MM.1S (cell line): ENCODE data around the gene SLC2A10.
A peak's percentile ranks its signal among the peaks of the same experiment; 100 is the strongest.

Experiments used
- DNase-seq: peaks from one replicate; pipeline ENCODE4 v3.0.0-alpha.2; 2015
- H2AFZ ChIP-seq: fragments of 300-600 bp; sonication (generic); 2 replicates; pipeline ENCODE4 v1.6.0; 2016; ENCODE audit warnings: antibody characterized with exemption, low read length
- H3F3A ChIP-seq: fragments of 300-600 bp; sonication (generic); 2 replicates; pipeline ENCODE4 v1.6.1; 2016; ENCODE audit warnings: mild to moderate bottlenecking, antibody characterized with exemption, low read length, moderate library complexity, mixed read lengths; ENCODE audit not compliant: insufficient read depth
- H3K27ac ChIP-seq: fragments of 300-600 bp; sonication (generic); 2 replicates; pipeline ENCODE4 v1.5.1; 2016; ENCODE audit warnings: mild to moderate bottlenecking, low read length
- H3K27me3 ChIP-seq: fragments of 300-600 bp; sonication (generic); replicated peaks from 2 replicates; pipeline ENCODE4 v1.6.0; 2016; ENCODE audit warnings: low read length; ENCODE audit not compliant: insufficient read depth
- H3K36me3 ChIP-seq: fragments of 300-600 bp; sonication (generic); replicated peaks from 2 replicates; pipeline ENCODE4 v1.6.1; 2016; ENCODE audit warnings: mild to moderate bottlenecking, low read length, mixed read lengths; ENCODE audit not compliant: insufficient read depth
- H3K4me1 ChIP-seq: fragments of 300-600 bp; sonication (generic); 2 replicates; pipeline ENCODE4 v1.6.1; 2016; ENCODE audit warnings: low read length, mixed read lengths
- H3K4me2 ChIP-seq: fragments of 300-600 bp; sonication (generic); 2 replicates; pipeline ENCODE4 v1.6.0; 2016; ENCODE audit warnings: low read depth, low read length
- H3K4me3 ChIP-seq: fragments of 300-600 bp; sonication (generic); 2 replicates; pipeline ENCODE4 v1.5.1; 2016; ENCODE audit warnings: low read length, mixed read lengths
- H3K79me2 ChIP-seq: fragments of 300-600 bp; sonication (generic); 2 replicates; pipeline ENCODE4 v1.6.1; 2016; ENCODE audit warnings: mixed run types, low read length, mixed read lengths
- H3K9ac ChIP-seq: fragments of 300-600 bp; sonication (generic); 2 replicates; pipeline ENCODE4 v1.6.1; 2016; ENCODE audit warnings: low read length, mixed read lengths
- H3K9me2 ChIP-seq: fragments of 300-600 bp; sonication (generic); replicated peaks from 2 replicates; pipeline ENCODE4 v1.6.1; 2016; ENCODE audit warnings: mild to moderate bottlenecking, low read length, mixed read lengths; ENCODE audit not compliant: insufficient read depth
- H3K9me3 ChIP-seq: fragments of 300-600 bp; sonication (generic); replicated peaks from 2 replicates; pipeline ENCODE4 v1.6.1; 2016; ENCODE audit warnings: mild to moderate bottlenecking, low read length, mixed read lengths; ENCODE audit not compliant: insufficient read depth
- H4K20me1 ChIP-seq: fragments of 300-600 bp; sonication (generic); 2 replicates; pipeline ENCODE4 v1.6.1; 2016; ENCODE audit warnings: mild to moderate bottlenecking, low read length, moderate library complexity, mixed read lengths; ENCODE audit not compliant: insufficient read depth
- CTCF ChIP-seq: fragments of 300-600 bp; sonication (generic); IDR thresholded peaks from 2 replicates; pipeline ENCODE4 v1.5.1; 2016; ENCODE audit warnings: antibody characterized with exemption, low read length, mixed read lengths
- EZH2 ChIP-seq: fragments of 300-600 bp; sonication (generic); optimal IDR thresholded peaks from 2 replicates; pipeline ENCODE3; 2017; ENCODE audit warnings: low read depth, mild to moderate bottlenecking, antibody characterized with exemption, low read length, mixed read lengths
- EZH2phosphoT487 ChIP-seq: fragments of 300-600 bp; sonication (generic); IDR thresholded peaks from 2 replicates; pipeline ENCODE4 v1.6.1; 2018; ENCODE audit warnings: antibody characterized with exemption, low read length

Gene SLC2A10

GRCh38 chr20:46708172-46708860 lies 1.1 kb upstream of the SLC2A10 start:
- Histone ChIP-seq H3F3A (no peaks in the 10 kb centered on the region), H4K20me1 (no peaks in the 10 kb centered on the region), H3K4me1 (no peaks in the 10 kb centered on the region), H3K27me3 (no peaks in the 10 kb centered on the region; the same call in 1 of the 2 replicates), H3K79me2 (no peaks in the 10 kb centered on the region), H3K4me3 (no peak overlapping the region), H3K36me3 (no peaks in the 10 kb centered on the region), H3K4me2 (no peak overlapping the region), H3K9me2 (no peaks in the 10 kb centered on the region), H3K9me3 (0 out of 2 replicates have a peak, but pooled peaks cover 3% of the 10 kb centered on the region), H3K9ac (no peak overlapping the region), H2AFZ (no peak overlapping the region), H3K27ac (no peak overlapping the region)
- TF ChIP-seq EZH2 (no peak), EZH2phosphoT487 (no peak), CTCF (no peak; the same call in 1 of the 2 replicates)
- DNase-seq, result no peak

GRCh38 chr20:46709055-46709458 lies 392 bp upstream of the SLC2A10 start:
- Histone ChIP-seq H3F3A (no peaks in the 10 kb centered on the region), H3K27ac (no peak overlapping the region), H2AFZ (peak overlapping the region; percentile 68; the same call in 1 of the 2 replicates), H3K36me3 (no peaks in the 10 kb centered on the region), H4K20me1 (no peaks in the 10 kb centered on the region), H3K79me2 (no peaks in the 10 kb centered on the region), H3K4me1 (no peaks in the 10 kb centered on the region), H3K9me3 (0 out of 2 replicates have a peak, but pooled peaks cover 3% of the 10 kb centered on the region), H3K27me3 (no peaks in the 10 kb centered on the region; the same call in 1 of the 2 replicates), H3K4me3 (peak overlapping the region; percentile 65; the same call in 1 of the 2 replicates), H3K4me2 (peak overlapping the region; percentile 71; the same call in 1 of the 2 replicates), H3K9ac (peak overlapping the region; percentile 41; the same call in 1 of the 2 replicates), H3K9me2 (no peaks in the 10 kb centered on the region)
- DNase-seq, result no peak
- TF ChIP-seq EZH2phosphoT487 (no peak), EZH2 (no peak), CTCF (no peak)

GRCh38 chr20:46710153-46710913 lies 884 bp downstream of the SLC2A10 start:
- Histone ChIP-seq H3K4me2 (peak overlapping the region; percentile 71), H3K9me3 (0 out of 2 replicates have a peak, but pooled peaks cover 3% of the 10 kb centered on the region), H3F3A (no peaks in the 10 kb centered on the region), H3K36me3 (no peaks in the 10 kb centered on the region), H3K9me2 (no peaks in the 10 kb centered on the region), H3K27ac (no peak overlapping the region), H3K4me3 (peak overlapping the region; percentile 65), H4K20me1 (no peaks in the 10 kb centered on the region), H2AFZ (peak overlapping the region; percentile 68), H3K79me2 (no peaks in the 10 kb centered on the region), H3K27me3 (no peaks in the 10 kb centered on the region; the same call in 1 of the 2 replicates), H3K4me1 (no peaks in the 10 kb centered on the region), H3K9ac (peak overlapping the region; percentile 41; the same call in 1 of the 2 replicates)
- TF ChIP-seq CTCF (no peak), EZH2phosphoT487 (no peak), EZH2 (no peak)
- no peak for DNase-seq
